Measurements from ENCODE around the gene ZACN. TPM values are rescaled to one million over a fixed set of nuclear protein-coding genes. Genes with fewer than 3 reads are reported as not detected.

Gene ZACN
- total RNA-seq, 1 donor from 2014 or later: 0.23 TPM

DNA sequence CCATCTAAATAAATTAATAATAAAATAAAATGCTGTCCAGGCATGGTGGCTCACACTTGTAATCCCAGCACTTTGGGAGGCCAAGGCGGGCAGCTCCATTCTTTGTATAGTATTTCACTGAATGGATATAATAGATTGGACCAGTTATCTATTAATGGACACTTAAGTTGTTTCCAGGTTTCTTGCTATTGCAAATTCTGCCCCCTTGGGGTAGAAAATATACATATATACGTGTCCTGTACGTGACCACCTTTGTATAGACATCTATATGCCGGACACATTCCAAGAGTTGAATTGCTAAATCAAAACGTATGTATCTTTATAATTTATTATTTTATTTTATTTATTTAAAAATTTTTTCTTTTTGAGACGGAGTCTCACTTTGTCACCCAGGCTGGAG lies 28.5 kb downstream of the ZACN start:
- TF ChIP-seq EZH2 (IDR thresholded peaks at IDR 0.05; ENCODE audit: insufficient read depth, low read length): no peak
- TF ChIP-seq, protein P1, sequence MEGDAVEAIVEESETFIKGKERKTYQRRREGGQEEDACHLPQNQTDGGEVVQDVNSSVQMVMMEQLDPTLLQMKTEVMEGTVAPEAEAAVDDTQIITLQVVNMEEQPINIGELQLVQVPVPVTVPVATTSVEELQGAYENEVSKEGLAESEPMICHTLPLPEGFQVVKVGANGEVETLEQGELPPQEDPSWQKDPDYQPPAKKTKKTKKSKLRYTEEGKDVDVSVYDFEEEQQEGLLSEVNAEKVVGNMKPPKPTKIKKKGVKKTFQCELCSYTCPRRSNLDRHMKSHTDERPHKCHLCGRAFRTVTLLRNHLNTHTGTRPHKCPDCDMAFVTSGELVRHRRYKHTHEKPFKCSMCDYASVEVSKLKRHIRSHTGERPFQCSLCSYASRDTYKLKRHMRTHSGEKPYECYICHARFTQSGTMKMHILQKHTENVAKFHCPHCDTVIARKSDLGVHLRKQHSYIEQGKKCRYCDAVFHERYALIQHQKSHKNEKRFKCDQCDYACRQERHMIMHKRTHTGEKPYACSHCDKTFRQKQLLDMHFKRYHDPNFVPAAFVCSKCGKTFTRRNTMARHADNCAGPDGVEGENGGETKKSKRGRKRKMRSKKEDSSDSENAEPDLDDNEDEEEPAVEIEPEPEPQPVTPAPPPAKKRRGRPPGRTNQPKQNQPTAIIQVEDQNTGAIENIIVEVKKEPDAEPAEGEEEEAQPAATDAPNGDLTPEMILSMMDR (IDR thresholded peaks at IDR 0.05; ENCODE audit: insufficient read depth, low read depth, low read length): no peak
- no peak overlapping the region for H3K4me3 ChIP-seq (ENCODE audit: insufficient read depth, low read depth, low read length)
- no peak overlapping the region for H3K4me2 ChIP-seq (ENCODE audit: low read length)
- H3K36me3 ChIP-seq (ENCODE audit: insufficient read depth, low read length): no peaks in the 10 kb centered on the region
- Mint-ChIP-seq H3K36me3 (ENCODE audit: low read depth, unreplicated experiment) (no peaks in the 10 kb centered on the region), H3K4me3 (ENCODE audit: unreplicated experiment) (no peak overlapping the region), H3K9me3 (ENCODE audit: unreplicated experiment) (no peaks in the 10 kb centered on the region), H3K27ac (ENCODE audit: unreplicated experiment) (no peak overlapping the region), H3K4me1 (ENCODE audit: low read depth, unreplicated experiment) (peaks cover 2% of the 10 kb centered on the region), H3K27me3 (ENCODE audit: low read depth, unreplicated experiment) (no peaks in the 10 kb centered on the region)
- FAIRE-seq (no peak), DNase-seq (ENCODE audit: low read depth) (no peak)
- peaks cover 9% of the 10 kb centered on the region for H3K4me1 ChIP-seq (ENCODE audit: insufficient read depth, low read length)
- peaks cover 5% of the 10 kb centered on the region for H4K20me1 ChIP-seq (ENCODE audit: insufficient read depth, low read length)
- no peaks in the 10 kb centered on the region for H3K9me3 ChIP-seq (ENCODE audit: insufficient read depth, low read depth, low read length)
- H3K79me2 ChIP-seq (ENCODE audit: insufficient read depth, low read length): peaks cover 11% of the 10 kb centered on the region
- H3K27ac ChIP-seq (ENCODE audit: low read depth, low read length): no peak overlapping the region
- no peak overlapping the region for H3K9ac ChIP-seq (ENCODE audit: low read length)
- H2AFZ ChIP-seq (ENCODE audit: low read depth, low read length): no peak overlapping the region
- no peaks in the 10 kb centered on the region for H3K27me3 ChIP-seq (ENCODE audit: insufficient read depth, low read length)

DNA sequence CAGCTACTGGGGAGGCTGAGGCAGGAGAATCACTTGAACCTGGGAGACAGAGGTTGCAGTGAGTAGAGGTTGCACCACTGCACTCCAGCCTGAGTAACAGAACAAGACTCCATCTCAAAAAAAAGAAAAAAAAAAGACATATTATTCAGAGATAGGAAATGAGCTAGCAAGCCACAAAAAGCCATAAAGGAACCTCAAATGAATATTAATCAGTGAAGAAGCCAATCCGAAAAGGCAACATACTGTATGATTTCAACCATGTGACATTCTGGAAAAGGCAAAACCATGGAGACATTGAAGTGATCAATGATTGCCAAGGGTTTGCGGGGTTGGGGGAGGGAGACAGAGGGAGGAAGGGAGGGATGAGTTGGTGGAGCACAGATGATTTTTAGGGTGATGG lies 33.0 kb downstream of the ZACN start:
- H3K27ac Mint-ChIP-seq (ENCODE audit: unreplicated experiment): no peak overlapping the region
- Histone ChIP-seq H3K9ac (ENCODE audit: low read length) (no peak overlapping the region), H3K27ac (ENCODE audit: low read depth, low read length) (no peak overlapping the region), H3K27me3 (ENCODE audit: insufficient read depth, low read length) (no peaks in the 10 kb centered on the region), H3K4me2 (ENCODE audit: low read length) (no peak overlapping the region), H3K79me2 (ENCODE audit: insufficient read depth, low read length) (no peaks in the 10 kb centered on the region), H3K36me3 (ENCODE audit: insufficient read depth, low read length) (no peaks in the 10 kb centered on the region), H4K20me1 (ENCODE audit: insufficient read depth, low read length) (no peaks in the 10 kb centered on the region), H3K4me1 (ENCODE audit: insufficient read depth, low read length) (no peaks in the 10 kb centered on the region), H3K4me3 (ENCODE audit: insufficient read depth, low read depth, low read length) (no peak overlapping the region), H2AFZ (ENCODE audit: low read depth, low read length) (no peak overlapping the region), H3K9me3 (ENCODE audit: insufficient read depth, low read depth, low read length) (no peaks in the 10 kb centered on the region)
- DNase-seq (ENCODE audit: low read depth) (peak; percentile 23), FAIRE-seq (no peak)
- H3K4me3 Mint-ChIP-seq (ENCODE audit: unreplicated experiment): no peak overlapping the region
- H3K9me3 Mint-ChIP-seq (ENCODE audit: unreplicated experiment): no peaks in the 10 kb centered on the region
- no peaks in the 10 kb centered on the region for H3K4me1 Mint-ChIP-seq (ENCODE audit: low read depth, unreplicated experiment)
- peaks cover 1% of the 10 kb centered on the region for H3K36me3 Mint-ChIP-seq (ENCODE audit: low read depth, unreplicated experiment)
- no peaks in the 10 kb centered on the region for H3K27me3 Mint-ChIP-seq (ENCODE audit: low read depth, unreplicated experiment)
- TF ChIP-seq, protein P1 (IDR thresholded peaks at IDR 0.05; ENCODE audit: insufficient read depth, low read depth, low read length): no peak
- no peak for TF ChIP-seq EZH2 (IDR thresholded peaks at IDR 0.05; ENCODE audit: insufficient read depth, low read length)

DNA sequence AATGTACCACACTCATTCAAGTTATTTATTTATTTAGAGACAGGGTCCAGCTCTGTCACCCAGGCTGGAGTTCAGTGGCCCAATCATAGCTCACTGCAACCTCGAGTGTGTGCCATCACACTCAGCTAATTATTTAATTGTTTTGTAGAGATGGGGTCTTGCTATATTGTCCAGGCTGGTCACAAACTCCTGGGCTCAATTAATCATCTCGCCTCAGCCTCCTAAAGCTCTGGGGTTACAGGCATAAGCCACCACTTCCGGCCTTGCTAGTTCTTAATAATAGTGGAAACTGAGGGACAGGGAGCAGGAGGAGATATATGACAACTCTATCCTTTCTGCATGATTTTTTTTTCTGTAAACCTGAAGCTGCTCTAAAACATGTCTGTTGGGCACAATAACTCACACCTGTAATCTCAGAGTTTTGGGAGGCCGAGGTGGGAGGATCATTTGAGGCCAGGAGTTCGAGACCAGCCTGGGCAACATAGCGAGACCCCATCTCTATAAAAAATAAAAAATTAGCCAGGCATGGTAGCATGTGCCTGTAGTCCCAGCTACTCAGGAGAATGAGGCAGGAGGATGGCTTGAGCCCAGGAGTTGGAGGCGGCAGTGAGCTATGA lies 36.3 kb downstream of the ZACN start:
- Mint-ChIP-seq H3K27ac (ENCODE audit: unreplicated experiment) (no peak overlapping the region), H3K36me3 (ENCODE audit: low read depth, unreplicated experiment) (peaks cover 1% of the 10 kb centered on the region), H3K4me3 (ENCODE audit: unreplicated experiment) (no peak overlapping the region), H3K9me3 (ENCODE audit: unreplicated experiment) (no peaks in the 10 kb centered on the region), H3K4me1 (ENCODE audit: low read depth, unreplicated experiment) (no peaks in the 10 kb centered on the region), H3K27me3 (ENCODE audit: low read depth, unreplicated experiment) (peaks cover 10% of the 10 kb centered on the region)
- H3K27ac ChIP-seq (ENCODE audit: low read depth, low read length): no peak overlapping the region
- no peaks in the 10 kb centered on the region for H3K27me3 ChIP-seq (ENCODE audit: insufficient read depth, low read length)
- no peak overlapping the region for H2AFZ ChIP-seq (ENCODE audit: low read depth, low read length)
- H3K79me2 ChIP-seq (ENCODE audit: insufficient read depth, low read length): no peaks in the 10 kb centered on the region
- no peaks in the 10 kb centered on the region for H3K9me3 ChIP-seq (ENCODE audit: insufficient read depth, low read depth, low read length)
- H3K4me2 ChIP-seq (ENCODE audit: low read length): no peak overlapping the region
- H3K9ac ChIP-seq (ENCODE audit: low read length): no peak overlapping the region
- H3K4me3 ChIP-seq (ENCODE audit: insufficient read depth, low read depth, low read length): no peak overlapping the region
- no peaks in the 10 kb centered on the region for H3K36me3 ChIP-seq (ENCODE audit: insufficient read depth, low read length)
- TF ChIP-seq EZH2 (IDR thresholded peaks at IDR 0.05; ENCODE audit: insufficient read depth, low read length): no peak
- TF ChIP-seq, protein P1 (IDR thresholded peaks at IDR 0.05; ENCODE audit: insufficient read depth, low read depth, low read length): no peak
- no peak for DNase-seq (ENCODE audit: low read depth)
- H4K20me1 ChIP-seq (ENCODE audit: insufficient read depth, low read length): no peaks in the 10 kb centered on the region
- H3K4me1 ChIP-seq (ENCODE audit: insufficient read depth, low read length): no peaks in the 10 kb centered on the region
- no peak for FAIRE-seq

Data from astrocyte (in vitro differentiated cells and primary cell).